ENCODE data around the gene UBR3.
A peak's percentile ranks its signal among the peaks of the same experiment; 100 is the strongest.

The UBR3 gene

GRCh38 chr2:170047331-170048065 lies 220.2 kb downstream of the UBR3 start:
- DNase-seq (ENCODE audit: low read depth) = no peak

DNA sequence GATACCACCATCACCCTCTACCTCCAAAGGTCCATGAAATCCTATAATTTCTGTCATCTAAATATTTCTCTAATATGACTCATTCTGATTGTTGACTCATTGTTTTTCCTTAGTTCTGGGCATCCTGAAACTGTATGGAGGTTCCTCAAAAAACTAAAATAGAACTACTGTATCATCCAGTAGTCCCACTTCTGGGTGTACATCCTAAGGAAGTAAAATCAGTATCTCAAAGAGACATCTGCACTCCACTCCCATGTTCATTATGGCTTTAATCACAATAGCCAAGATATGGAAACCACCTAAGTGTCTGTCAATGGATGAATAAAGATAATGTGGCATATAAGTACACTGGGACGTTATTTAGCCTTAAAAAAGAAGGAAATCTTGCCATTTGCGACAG lies 224.9 kb downstream of the UBR3 start:
- peak; percentile 15 for DNase-seq (ENCODE audit: low read depth)

DNA sequence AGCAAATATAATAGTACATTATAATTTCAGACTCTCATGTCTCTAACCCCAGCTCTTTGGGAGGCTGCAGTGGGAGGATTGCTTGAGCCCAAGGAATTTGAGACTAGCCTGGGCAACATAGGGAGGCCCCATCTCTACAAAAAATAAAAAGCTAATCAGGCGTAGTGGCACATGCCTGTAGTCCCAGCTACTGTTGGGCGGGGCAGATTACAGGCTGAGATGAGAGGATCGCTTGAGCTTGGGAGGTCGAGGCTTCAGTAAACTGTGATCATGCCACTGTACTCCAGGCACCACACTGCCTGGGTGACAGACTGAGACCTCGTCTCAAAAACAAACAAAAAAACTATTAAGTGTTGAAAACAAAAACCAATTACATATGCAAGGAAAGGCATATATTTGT lies 227.7 kb downstream of the UBR3 start:
- no peak for DNase-seq (ENCODE audit: low read depth)

DNA sequence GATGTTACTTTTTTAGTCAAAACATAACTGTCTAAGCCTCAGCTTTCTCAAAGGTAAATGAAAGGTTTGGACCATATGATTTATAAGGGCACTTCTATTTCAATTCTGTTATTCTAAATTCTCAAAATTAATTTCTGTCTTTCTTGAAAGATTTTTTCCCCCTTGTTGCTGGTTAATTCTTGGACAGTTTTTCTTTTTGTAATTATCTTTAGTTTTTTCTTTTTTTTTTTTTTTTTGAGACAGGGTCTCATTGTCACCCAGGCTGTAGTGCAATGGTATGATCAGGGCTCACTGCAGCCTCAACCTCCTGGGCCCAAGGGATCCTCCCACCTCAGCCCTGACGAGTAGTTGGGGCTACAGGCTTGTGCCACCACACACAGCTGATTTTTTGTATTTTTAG lies 229.6 kb downstream of the UBR3 start:
- no peak for DNase-seq (ENCODE audit: low read depth)

DNA sequence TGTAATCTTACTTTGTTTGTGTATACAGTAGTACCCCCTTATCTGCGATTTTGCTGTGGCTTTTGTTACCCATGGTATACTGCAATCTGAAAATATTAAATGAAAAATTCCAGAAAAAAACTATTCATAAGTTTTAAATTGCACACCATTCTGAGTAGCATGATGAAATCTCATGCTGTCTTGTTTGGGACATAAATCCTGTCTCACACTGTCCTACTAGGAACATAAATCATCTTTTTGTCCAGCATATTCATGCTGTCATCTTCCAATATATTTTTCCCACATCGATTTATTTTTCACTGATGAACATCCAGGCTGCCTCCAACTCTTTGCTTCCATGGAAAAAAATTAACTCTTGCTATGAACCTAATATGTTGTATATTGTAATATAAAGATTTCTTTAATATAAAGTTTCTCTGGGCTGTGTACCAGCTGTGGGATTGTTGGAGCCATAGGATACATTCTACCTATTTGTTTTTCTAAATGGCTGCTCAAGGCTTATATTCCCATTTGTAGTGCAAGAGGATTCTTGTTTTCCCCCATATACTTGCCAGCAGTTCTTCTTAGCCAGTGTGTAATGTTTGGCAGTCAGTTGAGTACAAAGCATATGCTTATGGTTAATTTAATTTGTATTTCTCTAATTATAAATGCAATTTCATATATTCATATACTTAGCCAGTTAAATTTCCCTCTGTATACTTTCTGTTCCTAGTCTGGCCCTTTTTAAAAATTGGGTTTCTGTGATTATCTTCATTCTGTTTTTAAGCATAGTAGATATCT lies 236.4 kb downstream of the UBR3 start:
- DNase-seq (ENCODE audit: low read depth) = no peak

GRCh38 chr2:170070778-170071177 lies 243.5 kb downstream of the UBR3 start:
- peak; percentile 18 for DNase-seq (ENCODE audit: low read depth)

DNA sequence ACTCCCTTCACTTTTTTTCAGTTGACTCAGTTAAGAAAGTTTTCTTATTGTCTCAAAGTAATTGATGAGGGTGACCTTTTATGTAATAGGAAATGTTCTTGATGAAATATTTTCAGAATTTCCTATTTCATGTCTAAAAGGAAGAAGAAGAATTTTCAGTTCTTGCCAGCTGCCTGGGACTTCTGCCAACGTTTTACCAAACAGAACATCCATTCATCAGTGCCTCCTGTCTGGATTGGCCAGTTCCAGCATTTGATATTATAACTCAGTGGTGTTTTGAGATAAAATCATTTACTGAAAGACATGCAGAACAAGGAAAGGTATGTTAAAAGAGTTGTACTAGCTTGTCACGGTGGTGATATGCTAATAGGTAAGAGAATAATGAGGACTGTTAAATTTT lies 246.0 kb downstream of the UBR3 start:
- DNase-seq (ENCODE audit: low read depth) = peak; percentile 94

- no peak for DNase-seq (ENCODE audit: low read depth)
Observed at GRCh38 chr2:170076189-170076588, 248.9 kb downstream of the UBR3 start.

- DNase-seq (ENCODE audit: low read depth) = no peak
Observed at GRCh38 chr2:170077830-170078569, 250.7 kb downstream of the UBR3 start.

DNA sequence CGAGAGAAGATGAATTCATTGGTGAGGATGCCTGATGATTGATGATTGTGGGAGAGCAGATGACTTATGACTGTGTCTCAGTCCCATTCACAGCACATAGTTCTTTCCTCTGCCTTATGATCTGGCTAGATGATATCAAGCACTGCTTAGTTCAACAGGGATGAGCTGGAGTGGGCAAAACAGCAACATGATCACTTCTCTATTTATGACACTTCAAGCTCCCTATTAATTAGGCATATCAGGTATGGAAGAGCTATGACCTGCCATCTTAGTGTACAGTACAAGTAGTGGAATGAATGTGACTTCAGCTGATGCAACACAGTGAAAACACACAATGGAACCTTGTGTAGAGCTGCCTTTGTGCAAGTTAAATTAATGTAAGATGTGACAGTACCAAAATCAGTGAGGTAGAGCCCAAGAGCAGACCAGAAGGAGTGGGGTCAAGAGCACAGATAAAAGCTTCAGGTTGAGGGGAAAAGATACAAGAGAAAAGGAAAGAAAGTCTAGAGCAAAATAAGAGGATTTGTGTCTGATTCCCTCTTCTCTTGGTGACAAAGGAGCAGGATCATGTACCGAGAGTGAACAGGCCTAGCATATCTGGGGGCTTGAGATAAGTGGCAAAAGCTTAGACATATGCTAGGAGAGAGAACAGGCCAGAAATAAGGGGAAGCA lies 257.7 kb downstream of the UBR3 start:
- DNase-seq (ENCODE audit: low read depth) = no peak

- no peak for DNase-seq (ENCODE audit: low read depth)
Observed at GRCh38 chr2:170086117-170086688, 258.9 kb downstream of the UBR3 start.

DNA sequence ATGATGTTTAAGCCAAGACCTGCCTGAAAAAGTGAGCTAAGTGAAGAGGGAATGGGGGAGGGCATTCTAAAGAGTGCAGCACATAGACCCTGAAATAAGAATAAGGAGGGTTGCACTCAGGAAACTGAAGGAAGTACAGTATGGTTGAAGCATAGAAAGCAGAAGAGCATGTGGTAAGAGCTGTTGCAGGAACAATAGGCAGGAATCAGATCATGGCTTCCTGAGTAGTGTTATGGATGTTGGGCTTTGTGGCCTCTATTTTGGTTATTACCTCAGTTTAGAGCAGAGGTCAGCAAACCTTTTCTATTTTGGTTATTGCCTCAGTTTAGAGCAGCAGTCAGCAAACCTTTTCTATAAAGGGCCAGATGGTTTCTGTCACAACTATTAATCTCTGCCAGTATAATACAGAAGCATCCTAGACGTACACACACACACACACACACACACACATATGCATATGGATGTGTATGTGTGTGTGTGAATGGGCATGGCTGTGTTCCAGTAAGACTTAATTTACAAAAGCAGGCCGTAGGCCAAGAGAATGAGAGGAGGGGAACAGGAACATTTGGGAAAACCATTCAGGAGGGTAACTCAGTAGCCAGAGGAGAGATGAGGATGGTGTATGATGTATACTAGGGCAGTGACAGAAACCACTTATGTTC lies 259.6 kb downstream of the UBR3 start:
- DNase-seq (ENCODE audit: low read depth) = no peak

DNA sequence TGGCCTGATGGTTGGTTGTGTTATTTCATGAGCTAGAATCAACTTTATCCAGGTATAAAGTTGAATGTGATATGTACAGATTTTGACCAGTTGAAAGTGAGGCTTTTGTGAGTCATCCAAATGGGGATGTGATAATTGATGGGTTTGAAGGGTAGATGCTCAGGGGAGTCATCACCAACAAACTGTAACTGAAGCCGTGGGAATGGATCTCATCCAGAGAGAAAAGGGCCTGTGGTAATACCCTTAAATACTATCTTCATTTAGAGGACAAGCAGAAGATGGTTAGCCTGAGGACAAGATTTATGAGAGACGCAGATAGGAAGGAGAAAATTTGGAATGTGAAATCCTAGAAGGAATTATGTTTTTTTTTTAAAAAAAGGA lies 260.1 kb downstream of the UBR3 start:
- no peak for DNase-seq (ENCODE audit: low read depth)

- DNase-seq (ENCODE audit: low read depth) = no peak
Observed at GRCh38 chr2:170088776-170089175, 261.5 kb downstream of the UBR3 start.

DNA sequence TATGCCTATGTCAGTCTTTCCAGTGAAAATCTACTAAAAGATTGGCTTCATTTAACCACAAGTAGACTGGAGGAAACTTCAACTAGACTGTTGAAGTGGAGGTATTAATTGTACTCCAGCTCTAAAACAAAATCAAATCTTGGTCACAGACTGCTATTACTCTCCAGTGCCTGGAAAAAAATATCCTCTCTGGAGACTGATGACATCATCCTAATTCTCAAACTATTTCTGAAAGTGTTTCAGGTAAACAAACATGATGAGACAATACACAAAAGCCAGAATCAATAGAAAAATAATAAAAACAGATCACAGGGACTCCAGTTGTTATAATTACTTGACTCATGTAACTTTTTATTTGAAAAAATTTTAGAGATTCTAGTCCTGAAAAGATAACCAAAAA lies 263.0 kb downstream of the UBR3 start:
- DNase-seq (ENCODE audit: low read depth) = no peak

GRCh38 chr2:170091436-170091835 lies 264.2 kb downstream of the UBR3 start:
- no peak for DNase-seq (ENCODE audit: low read depth)

DNA sequence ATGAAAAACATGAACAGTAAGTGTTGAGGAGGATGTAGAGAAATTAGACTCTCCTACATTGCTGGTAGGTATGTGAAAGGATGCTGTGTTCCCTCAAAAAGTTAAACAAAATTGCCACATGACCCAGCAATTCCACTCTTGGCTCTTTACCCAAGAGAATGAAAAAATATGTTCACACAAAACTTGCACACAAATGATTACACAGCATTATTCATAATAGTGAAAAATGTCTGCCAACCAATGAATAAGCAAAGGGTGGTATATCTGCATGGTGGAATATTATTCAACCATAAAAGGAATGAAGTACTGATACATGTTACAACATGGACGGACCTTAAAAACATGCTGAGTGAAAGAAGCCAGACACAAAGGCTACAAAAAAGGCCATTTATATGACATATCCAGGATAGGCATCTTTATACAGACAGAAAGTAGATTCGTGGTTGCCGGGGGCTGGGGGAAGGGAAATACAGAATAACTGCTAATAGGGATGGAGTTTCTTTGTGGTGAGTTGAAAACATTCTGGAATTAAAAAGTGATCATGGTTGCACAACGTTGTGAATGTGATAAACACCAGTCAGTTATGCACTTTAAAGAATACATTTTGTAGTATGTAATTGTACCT lies 265.3 kb downstream of the UBR3 start:
- DNase-seq (ENCODE audit: low read depth) = peak; percentile 37

DNA sequence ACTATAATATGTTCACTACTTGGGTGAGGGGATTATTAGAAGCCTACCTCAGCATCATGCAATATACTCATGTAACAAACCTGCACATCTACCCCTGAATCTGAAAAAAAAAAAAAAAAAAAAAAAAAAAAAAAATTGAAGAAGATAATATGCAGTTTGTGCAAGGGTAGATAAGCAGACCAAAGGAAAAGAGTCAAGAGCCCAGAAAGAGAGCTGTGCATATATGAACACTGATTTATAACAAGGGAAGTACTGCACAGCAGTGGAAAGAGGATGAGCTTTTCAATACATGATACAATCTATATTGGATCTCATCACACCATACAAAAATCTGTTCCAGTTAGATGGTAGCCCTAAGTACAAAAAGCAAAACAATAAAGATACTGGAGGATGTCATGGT lies 268.1 kb downstream of the UBR3 start:
- DNase-seq (ENCODE audit: low read depth) = no peak

GRCh38 chr2:170098626-170099312 lies 271.5 kb downstream of the UBR3 start:
- peak; percentile 64 for DNase-seq (ENCODE audit: low read depth)

DNA sequence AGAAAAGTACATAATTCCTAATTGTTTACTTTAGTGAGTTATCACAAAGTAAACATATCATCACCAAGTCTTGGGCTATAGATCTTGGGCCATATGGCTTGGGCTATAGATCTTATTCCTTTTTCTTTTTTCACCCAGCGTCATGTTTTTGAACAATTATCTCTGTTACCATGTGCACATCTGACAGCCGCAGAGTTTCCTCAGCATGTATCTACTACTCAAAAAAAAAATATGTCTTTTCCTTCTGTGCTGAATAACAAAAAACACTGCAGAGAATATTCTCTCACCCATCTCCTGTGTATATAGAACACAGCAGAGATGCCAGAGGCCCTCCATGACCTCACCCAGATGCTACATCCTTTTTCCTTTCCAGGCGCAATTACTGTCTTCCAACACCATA lies 274.5 kb downstream of the UBR3 start:
- DNase-seq (ENCODE audit: low read depth) = no peak
